PFSK-1 (cell line): Measurements from ENCODE around the gene LIPI.

Experiments used
- FOXP2 ChIP-seq: optimal IDR thresholded peaks from 2 replicates; pipeline ENCODE3; 2011; ENCODE audit warnings: borderline replicate concordance, control low read depth, inconsistent platforms; ENCODE audit not compliant: insufficient read depth; ENCODE audit errors: extremely low read length, extremely low read depth
- POLR2AphosphoS5 ChIP-seq: IDR thresholded peaks from 2 replicates; pipeline ENCODE4 v1.6.1; 2012; ENCODE audit warnings: low read depth, mild to moderate bottlenecking, control low read depth, low read length, moderate library complexity
- SIN3A ChIP-seq: IDR thresholded peaks from 2 replicates; pipeline ENCODE4 v1.6.1; 2012; ENCODE audit warnings: mild to moderate bottlenecking, low read length, moderate library complexity, borderline replicate concordance; ENCODE audit not compliant: insufficient read depth
- TAF1 ChIP-seq: IDR thresholded peaks from 2 replicates; pipeline ENCODE4 v1.6.1; 2012; ENCODE audit warnings: low read length, control low read depth, borderline replicate concordance; ENCODE audit not compliant: insufficient read depth
- TF ChIP-seq, protein P1 (sequence below), 2 experiments: IDR thresholded peaks; 2 replicates each; pipeline versions ENCODE4 v1.6.1 to v1.8.0; 2011 to 2012; ENCODE audit warnings: low read depth in 2 of 2, low read length in 2 of 2, control low read depth in 1 of 2, inconsistent platforms in 1 of 2, mild to moderate bottlenecking in 1 of 2, moderate library complexity in 1 of 2; ENCODE audit not compliant: insufficient read depth in 1 of 2

LIPI gene

GRCh38 chr21:14080764-14081096, 130.0 kb downstream of the LIPI start:
- TF ChIP-seq TAF1 (no peak), SIN3A (no peak), POLR2AphosphoS5 (no peak), FOXP2 (no peak)
- TF ChIP-seq, protein P1, sequence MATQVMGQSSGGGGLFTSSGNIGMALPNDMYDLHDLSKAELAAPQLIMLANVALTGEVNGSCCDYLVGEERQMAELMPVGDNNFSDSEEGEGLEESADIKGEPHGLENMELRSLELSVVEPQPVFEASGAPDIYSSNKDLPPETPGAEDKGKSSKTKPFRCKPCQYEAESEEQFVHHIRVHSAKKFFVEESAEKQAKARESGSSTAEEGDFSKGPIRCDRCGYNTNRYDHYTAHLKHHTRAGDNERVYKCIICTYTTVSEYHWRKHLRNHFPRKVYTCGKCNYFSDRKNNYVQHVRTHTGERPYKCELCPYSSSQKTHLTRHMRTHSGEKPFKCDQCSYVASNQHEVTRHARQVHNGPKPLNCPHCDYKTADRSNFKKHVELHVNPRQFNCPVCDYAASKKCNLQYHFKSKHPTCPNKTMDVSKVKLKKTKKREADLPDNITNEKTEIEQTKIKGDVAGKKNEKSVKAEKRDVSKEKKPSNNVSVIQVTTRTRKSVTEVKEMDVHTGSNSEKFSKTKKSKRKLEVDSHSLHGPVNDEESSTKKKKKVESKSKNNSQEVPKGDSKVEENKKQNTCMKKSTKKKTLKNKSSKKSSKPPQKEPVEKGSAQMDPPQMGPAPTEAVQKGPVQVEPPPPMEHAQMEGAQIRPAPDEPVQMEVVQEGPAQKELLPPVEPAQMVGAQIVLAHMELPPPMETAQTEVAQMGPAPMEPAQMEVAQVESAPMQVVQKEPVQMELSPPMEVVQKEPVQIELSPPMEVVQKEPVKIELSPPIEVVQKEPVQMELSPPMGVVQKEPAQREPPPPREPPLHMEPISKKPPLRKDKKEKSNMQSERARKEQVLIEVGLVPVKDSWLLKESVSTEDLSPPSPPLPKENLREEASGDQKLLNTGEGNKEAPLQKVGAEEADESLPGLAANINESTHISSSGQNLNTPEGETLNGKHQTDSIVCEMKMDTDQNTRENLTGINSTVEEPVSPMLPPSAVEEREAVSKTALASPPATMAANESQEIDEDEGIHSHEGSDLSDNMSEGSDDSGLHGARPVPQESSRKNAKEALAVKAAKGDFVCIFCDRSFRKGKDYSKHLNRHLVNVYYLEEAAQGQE (IDR thresholded peaks at IDR 0.05; ENCODE audit: insufficient read depth in 1 of 2, low read depth in 2 of 2, low read length in 2 of 2) = no peak

DNA sequence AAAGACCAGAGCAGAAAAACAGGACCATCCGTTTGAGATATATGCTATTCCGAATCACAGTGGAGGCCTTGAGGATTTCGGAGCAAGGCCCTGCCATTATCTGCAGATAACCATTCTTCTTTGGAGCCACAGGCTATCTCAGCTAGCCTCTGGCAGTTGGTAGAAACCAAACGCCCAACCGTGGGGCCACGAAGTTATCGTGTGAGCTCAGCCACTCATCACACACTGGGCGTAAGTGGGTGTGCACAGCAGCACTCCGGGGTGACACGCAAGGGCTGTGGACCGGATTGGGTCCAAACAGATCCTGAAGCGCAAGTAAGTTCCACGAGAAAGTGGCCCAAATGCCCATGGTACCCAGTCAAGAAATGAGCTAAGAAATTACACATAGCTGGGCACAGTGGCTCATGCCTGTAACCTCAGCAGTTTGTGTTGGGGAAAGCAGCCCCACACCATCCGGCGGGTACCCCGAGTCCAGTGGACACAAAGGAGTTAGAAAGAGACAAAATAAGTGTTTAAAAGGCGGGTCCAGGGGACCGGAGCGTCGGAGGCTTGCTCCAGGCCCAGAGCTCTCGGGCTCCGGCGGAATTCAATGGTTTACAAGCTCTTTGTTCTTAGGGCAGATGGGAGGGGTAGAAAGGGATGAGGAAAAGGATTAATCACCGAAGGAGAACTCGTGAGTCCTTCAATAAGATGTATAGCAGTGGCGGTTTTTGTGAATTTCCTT, 130.6 kb downstream of the LIPI start:
- no peak for TF ChIP-seq FOXP2
- TF ChIP-seq, protein P1 (IDR thresholded peaks at IDR 0.05; ENCODE audit: insufficient read depth in 1 of 2, low read depth in 2 of 2, low read length in 2 of 2) = no peak
- no peak for TF ChIP-seq TAF1
- no peak for TF ChIP-seq SIN3A
- no peak for TF ChIP-seq POLR2AphosphoS5

- TF ChIP-seq FOXP2 = no peak
- TF ChIP-seq SIN3A = no peak
- TF ChIP-seq POLR2AphosphoS5 = no peak
- TF ChIP-seq, protein P1 (IDR thresholded peaks at IDR 0.05; ENCODE audit: insufficient read depth in 1 of 2, low read depth in 2 of 2, low read length in 2 of 2) = no peak
- TF ChIP-seq TAF1 = no peak
Measured at GRCh38 chr21:14078746-14079375, 131.9 kb downstream of the LIPI start.

- TF ChIP-seq POLR2AphosphoS5 (no peak), TAF1 (no peak), SIN3A (no peak), FOXP2 (no peak)
- TF ChIP-seq, protein P1 (IDR thresholded peaks at IDR 0.05; ENCODE audit: insufficient read depth in 1 of 2, low read depth in 2 of 2, low read length in 2 of 2) = no peak
Measured at GRCh38 chr21:14076143-14076806, 134.5 kb downstream of the LIPI start.
